ENCODE data around the gene RXFP4.
"Not testable (repeated sequence)": the region's sequence is repeated elsewhere in the genome, so short reads cannot be mapped to it uniquely, and the experiment has no call there.

RXFP4 gene

GRCh38 chr1:155979597-155980343 lies 38.3 kb downstream of the RXFP4 start:
- DNase-seq (ENCODE audit: low read depth): peak; percentile 56
- no peak for TF ChIP-seq CTCF (conservative IDR thresholded peaks at IDR 0.05; ENCODE audit: low read length)

DNA sequence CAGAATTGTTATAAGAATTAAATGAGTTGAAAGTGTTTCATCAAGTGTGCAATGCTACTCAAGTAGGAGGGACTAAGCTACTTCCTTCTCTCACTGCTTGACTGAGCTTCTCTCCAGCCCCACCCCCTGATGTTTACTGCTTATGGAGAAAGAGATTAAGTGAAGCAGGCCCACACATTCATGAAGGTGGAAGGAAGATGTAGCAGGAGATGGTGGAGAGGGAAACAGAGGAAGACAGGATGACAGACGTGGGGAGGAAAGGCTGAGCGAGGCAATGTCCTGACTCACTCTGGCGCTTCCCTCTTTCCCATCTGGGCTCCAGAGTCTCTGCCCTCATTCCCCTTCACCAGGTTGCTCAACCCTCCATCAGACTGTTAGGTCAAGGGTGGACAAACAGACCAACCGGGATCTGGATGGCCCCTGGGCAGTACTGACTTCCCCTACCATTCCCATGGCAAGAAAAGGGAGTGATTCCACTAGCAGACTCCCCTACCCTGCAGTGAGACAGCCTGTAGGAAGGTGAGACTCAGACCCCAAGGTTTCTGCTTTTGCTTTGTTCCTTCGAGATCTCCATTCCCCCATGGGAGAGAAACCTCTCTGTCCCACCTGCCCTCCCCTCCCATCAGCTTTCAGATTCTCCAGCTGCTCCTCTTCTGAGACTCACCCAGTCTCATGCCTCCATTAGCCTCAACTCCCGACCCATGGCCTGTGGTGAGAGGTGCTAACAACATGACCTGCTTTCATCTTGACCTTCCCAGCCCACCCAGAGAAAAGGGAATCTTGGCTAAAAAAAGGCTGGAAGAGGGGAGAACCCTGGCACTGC lies 40.0 kb downstream of the RXFP4 start:
- no peak for TF ChIP-seq CTCF (conservative IDR thresholded peaks at IDR 0.05; ENCODE audit: low read length)
- H3K4me3 ChIP-seq (ENCODE audit: low read length): peak overlapping the region; percentile 92
- peak; percentile 90 for DNase-seq (ENCODE audit: low read depth)

More at GRCh38 chr1:155979597-155980343, 38.3 kb downstream of the RXFP4 start:
- peak overlapping the region; percentile 92 for H3K4me3 ChIP-seq (ENCODE audit: low read length)

DNA sequence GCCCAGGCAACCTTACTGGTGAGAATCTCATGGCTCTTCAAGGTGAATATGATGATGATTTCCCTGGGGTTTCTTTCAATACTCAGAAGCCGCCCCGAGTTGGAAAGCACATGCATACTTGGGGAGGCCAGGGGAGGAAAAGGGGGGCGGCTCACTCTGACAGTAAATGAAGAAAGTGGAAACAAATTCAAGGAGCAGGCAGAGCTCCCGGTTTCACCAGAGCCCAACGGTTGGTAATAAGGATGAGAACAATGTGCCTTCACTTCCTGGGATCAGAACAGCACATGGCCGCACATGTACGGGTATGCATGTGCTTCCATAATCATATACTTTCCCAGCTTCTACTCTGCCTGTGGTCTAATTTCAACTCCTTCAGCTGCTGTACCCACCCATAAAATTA lies 40.7 kb downstream of the RXFP4 start:
- peak overlapping the region; percentile 92 for H3K4me3 ChIP-seq (ENCODE audit: low read length)
- no peak for TF ChIP-seq CTCF (conservative IDR thresholded peaks at IDR 0.05; ENCODE audit: low read length)
- DNase-seq (ENCODE audit: low read depth): no peak

- peak overlapping the region; percentile 92 for H3K4me3 ChIP-seq (ENCODE audit: low read length)
- DNase-seq (ENCODE audit: low read depth): peak; percentile 100
Measured at GRCh38 chr1:155983191-155984024, 42.0 kb downstream of the RXFP4 start.

DNA sequence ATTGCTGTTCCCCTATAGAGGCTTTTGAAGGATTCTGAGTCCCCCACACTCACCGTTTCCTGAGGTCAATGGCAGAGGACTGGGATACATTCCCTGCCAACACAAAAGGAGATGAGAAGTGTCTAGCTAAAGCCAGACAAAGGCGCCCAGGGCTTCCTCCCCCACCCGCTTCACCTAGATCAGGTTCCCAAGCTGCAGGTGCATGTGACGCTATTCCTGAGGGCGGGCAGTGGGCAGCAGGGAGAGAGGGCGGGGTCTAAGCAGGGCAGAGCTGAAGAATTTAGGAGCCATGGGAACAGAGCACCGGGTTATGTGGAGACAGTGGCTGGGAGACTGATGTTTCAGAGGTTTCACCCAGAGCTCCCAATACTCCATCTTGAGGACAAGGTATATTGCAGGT lies 42.9 kb downstream of the RXFP4 start:
- no peak for TF ChIP-seq CTCF (conservative IDR thresholded peaks at IDR 0.05; ENCODE audit: low read length)
- no peak overlapping the region for H3K4me3 ChIP-seq (ENCODE audit: low read length)
- DNase-seq (ENCODE audit: low read depth): no peak

More at GRCh38 chr1:155983191-155984024, 42.0 kb downstream of the RXFP4 start:
- peak; percentile 33 for TF ChIP-seq CTCF (conservative IDR thresholded peaks at IDR 0.05; ENCODE audit: low read length)

DNA sequence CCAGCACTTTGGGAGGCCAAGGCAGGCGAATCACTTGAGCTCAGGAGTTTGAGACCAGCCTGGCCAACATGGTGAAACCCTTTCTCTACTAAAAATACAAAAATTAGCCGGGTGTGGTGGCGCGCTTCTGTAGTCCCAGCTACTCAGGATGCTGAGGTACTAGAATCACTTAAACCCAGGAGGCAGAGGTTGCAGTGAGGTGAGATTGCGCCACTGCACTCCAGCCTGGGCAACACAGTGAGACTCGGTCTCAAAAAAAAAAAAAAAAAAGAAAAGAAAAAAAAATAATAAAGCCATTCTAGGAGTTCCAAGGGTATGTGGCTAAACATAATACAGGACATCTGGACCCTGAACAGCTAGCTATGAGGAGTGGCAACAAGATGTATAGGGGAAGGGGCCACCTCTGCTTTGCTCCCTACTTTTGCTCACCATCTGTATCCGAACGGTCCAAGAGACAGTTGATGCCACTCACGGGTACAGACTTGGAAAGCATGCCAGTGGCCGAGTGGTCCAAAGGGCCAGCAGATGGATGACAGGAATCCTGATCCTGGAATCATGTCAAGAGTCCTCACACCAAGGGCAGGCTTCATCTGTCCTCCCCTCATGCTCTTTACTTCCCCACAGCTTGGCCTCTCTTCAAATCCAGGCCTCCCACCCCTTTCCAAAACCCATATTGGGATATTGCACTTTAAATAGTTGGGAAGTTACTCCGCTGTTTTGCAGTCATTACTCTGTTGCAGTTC lies 43.6 kb downstream of the RXFP4 start:
- DNase-seq (ENCODE audit: low read depth): not testable (repeated sequence)

More for the DNA sequence above, 43.6 kb downstream of the RXFP4 start:
- not testable (repeated sequence) for H3K4me3 ChIP-seq (ENCODE audit: low read length)

All from AG10803 (cell line).